Esophagus squamous epithelium (tissue), 5 donors: ENCODE data around the gene SLF2. TPM values are rescaled to one million over a fixed set of nuclear protein-coding genes. Genes with fewer than 3 reads are reported as not detected.

ENCODE experiments used
- DNase-seq: peaks from one replicate; lab custom pipeline; 2025; lab: John Stamatoyannopoulos, UW
- H3K27ac ChIP-seq, 4 donors: fragments of 200-600 bp; sonication (generic); one replicate each; pipeline ENCODE4 v1.5.1; 2016 to 2019; ENCODE audit warnings: mild to moderate bottlenecking in 1 of 4
- H3K27me3 ChIP-seq, 4 donors: fragments of 200-600 bp; sonication (generic); 1 replicate in 3 of 4; 2 replicates in 1 of 4; pipeline versions ENCODE4 v1.5.1 to v1.6.0; 2017 to 2021; ENCODE audit warnings: antibody characterized with exemption in 1 of 4
- H3K36me3 ChIP-seq, 3 donors: fragments of 200-600 bp; sonication (generic); one replicate each; pipeline ENCODE4 v1.5.1; 2016 to 2019
- H3K4me1 ChIP-seq, 3 donors: fragments of 200-600 bp; sonication (generic); one replicate each; pipeline ENCODE4 v1.5.1; 2017 to 2019
- H3K4me3 ChIP-seq, 4 donors: fragments of 200-600 bp; sonication (generic); 1 replicate in 3 of 4; 2 replicates in 1 of 4; pipeline ENCODE4 v1.5.1; 2016 to 2019; ENCODE audit warnings: mild to moderate bottlenecking in 2 of 4, moderate library complexity in 1 of 4
- H3K9me3 ChIP-seq, 3 donors: fragments of 200-600 bp; sonication (generic); one replicate each; pipeline ENCODE4 v1.5.1; 2016 to 2019
- POLR2A ChIP-seq, 4 donors: fragments of 450-650 bp; IDR thresholded peaks; one replicate each; pipeline ENCODE4 v1.6.1; 2017; ENCODE audit warnings: antibody characterized with exemption in 4 of 4, mild to moderate bottlenecking in 4 of 4, moderate library complexity in 3 of 4
- WGBS, 2 donors: methylation state at CpG; one replicate each; pipeline ENCODE4 v1.1.5; 2018; 5-methylcytosine and 5-hydroxymethylcytosine counted together
- intact Hi-C: fragments of 100-400 bp; cut with DNase I; formaldehyde crosslinking; loops from one replicate; pipeline ENCODE4 v1.15.0; 2022
- total RNA-seq, 4 donors: library from RNA; depleted of rRNA; stranded (reverse); fragments of >200 nt; gene quantifications; one replicate each; pipeline ENCODE4 v1.1.0, GENCODE V29; 2016
- TF ChIP-seq, protein P1 (sequence below), 6 experiments: fragments of 450-650 bp in 4 of 6; fragments of 200-600 bp in 2 of 6; sonication (generic) in 2 of 6; IDR thresholded peaks; one replicate each; pipeline ENCODE4 v1.5.1; 2016 to 2019; ENCODE audit warnings: antibody characterized with exemption in 6 of 6, mild to moderate bottlenecking in 4 of 6, moderate library complexity in 4 of 6
- donor health status: DM: yes; HTN: yes; CAD: no.

Gene SLF2
- total RNA-seq, 4 donors from 2014 or later, result 12.1 to 24.8 (median 13.5) TPM

DNA sequence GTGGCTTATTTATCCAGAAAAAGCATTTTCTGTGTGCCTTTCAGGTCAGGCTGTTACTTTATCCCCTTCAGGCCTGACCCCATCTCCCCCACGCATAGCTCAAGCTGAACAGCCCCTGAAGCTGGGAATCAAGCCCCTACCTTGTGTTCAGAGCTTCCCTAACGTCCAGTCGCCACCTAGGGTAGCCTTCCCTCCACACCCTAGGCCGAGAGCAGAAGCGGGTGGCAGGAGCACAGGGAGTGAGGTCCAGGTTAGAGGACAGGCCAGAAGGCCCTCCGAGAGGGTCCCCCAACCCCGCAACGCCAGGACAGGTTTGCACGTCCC, 56.1 kb downstream of the SLF2 start:
- 7 to 23% methylated on average over 5 to 6 of the region's 9 CpGs for WGBS, 2 donors
- H3K4me3 ChIP-seq, result peak overlapping the region; percentile 41 to 69 (median 64)
- peaks cover 12 to 20% (median 15%) of the 10 kb centered on the region in 3 donors for H3K4me1 ChIP-seq
- H3K9me3 ChIP-seq, result no peaks in the 10 kb centered on the region
- TF ChIP-seq, protein P1, sequence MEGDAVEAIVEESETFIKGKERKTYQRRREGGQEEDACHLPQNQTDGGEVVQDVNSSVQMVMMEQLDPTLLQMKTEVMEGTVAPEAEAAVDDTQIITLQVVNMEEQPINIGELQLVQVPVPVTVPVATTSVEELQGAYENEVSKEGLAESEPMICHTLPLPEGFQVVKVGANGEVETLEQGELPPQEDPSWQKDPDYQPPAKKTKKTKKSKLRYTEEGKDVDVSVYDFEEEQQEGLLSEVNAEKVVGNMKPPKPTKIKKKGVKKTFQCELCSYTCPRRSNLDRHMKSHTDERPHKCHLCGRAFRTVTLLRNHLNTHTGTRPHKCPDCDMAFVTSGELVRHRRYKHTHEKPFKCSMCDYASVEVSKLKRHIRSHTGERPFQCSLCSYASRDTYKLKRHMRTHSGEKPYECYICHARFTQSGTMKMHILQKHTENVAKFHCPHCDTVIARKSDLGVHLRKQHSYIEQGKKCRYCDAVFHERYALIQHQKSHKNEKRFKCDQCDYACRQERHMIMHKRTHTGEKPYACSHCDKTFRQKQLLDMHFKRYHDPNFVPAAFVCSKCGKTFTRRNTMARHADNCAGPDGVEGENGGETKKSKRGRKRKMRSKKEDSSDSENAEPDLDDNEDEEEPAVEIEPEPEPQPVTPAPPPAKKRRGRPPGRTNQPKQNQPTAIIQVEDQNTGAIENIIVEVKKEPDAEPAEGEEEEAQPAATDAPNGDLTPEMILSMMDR (IDR thresholded peaks at IDR 0.05), result no peak
- TF ChIP-seq POLR2A (IDR thresholded peaks at IDR 0.05), result no peak
- DNase-seq, result no peak
- no peaks in the 10 kb centered on the region for H3K27me3 ChIP-seq
- intact Hi-C loops, result no loop called here
- H3K36me3 ChIP-seq, result peaks cover 0 to 28% (median 0%) of the 10 kb centered on the region in 3 donors
- no peak overlapping the region for H3K27ac ChIP-seq

- Histone ChIP-seq H3K27me3 (no peaks in the 10 kb centered on the region), H3K36me3 (peaks cover 0 to 22% (median 0%) of the 10 kb centered on the region in 3 donors), H3K4me3 (peak within 1 kb of the TSS; percentile 41 to 69 (median 64)), H3K9me3 (no peaks in the 10 kb centered on the region), H3K27ac (peak within 1 kb of the TSS in 2 of 4 donors; percentile 36 to 44), H3K4me1 (peaks cover 12 to 20% (median 15%) of the 10 kb centered on the region in 3 donors)
- TF ChIP-seq, protein P1 (IDR thresholded peaks at IDR 0.05), result peak; percentile 33 to 71 (median 60)
- no peak for TF ChIP-seq POLR2A (IDR thresholded peaks at IDR 0.05)
- no peak for DNase-seq
- intact Hi-C loops, result no loop called here
- 6 to 7% methylated on average over 6 to 24 of the region's 70 CpGs for WGBS, 2 donors
Observed at GRCh38 chr10:100969187-100970075, 56.7 kb downstream of the SLF2 start, which contains the start of gene SEMA4G. TSS of gene SEMA4G (plus strand) at chr10:100969504. CDS start at chr10:100972913, 3,409 bp downstream.

GRCh38 chr10:100970076-100970913, 57.5 kb downstream of the SLF2 start:
- H3K27ac ChIP-seq, result peak overlapping the region in 1 of 4 donors; percentile 36

DNA sequence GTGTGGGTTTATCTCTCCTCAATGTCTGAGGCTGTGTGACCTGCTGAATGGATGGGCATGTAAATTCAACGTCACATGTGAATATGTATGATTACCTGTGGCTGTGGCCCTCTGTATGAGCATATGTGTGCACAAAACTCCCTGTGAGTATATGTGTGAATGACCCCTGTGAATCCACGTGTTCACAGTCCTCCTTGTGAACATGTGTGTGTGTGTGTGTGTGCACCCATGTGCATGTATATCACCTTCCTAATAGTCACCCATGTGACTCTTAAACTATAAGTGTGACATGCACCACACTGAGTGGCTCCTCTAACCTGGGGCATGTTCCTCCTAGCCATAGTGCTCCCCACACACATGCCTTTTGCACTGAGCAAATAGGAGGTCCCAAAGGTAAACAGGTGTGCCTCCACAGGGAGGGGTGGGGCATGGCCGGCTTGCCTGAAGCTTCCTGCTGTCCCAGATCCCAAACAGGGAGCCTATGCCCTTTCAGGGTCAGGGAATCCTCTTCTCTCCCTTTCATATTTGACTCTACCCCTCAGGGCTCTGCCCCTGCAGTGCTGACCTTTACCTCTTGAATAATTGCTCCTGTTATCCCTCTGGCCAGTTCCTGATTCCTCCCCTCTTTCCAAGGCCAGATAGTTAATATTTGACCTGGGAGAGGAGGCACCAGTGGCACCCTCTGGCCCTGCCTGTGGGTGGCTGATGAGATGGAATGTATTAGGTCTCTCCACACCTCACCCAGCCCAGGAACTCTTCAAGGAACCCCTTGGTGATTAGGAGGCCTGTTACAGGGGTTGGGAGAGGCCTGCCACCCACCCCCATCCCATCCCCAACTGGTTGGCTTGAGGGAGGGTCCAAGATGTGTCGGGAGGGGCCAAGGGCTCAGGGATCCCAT, 58.4 kb downstream of the SLF2 start:
- no peak for TF ChIP-seq POLR2A (IDR thresholded peaks at IDR 0.05)
- TF ChIP-seq, protein P1 (IDR thresholded peaks at IDR 0.05), result no peak
- no peaks in the 10 kb centered on the region for H3K9me3 ChIP-seq
- DNase-seq, result no peak
- H3K27ac ChIP-seq, result no peak overlapping the region
- H3K4me3 ChIP-seq, result no peak overlapping the region
- intact Hi-C loops, result no loop called here
- peaks cover 0 to 7% (median 0%) of the 10 kb centered on the region in 3 donors for H3K36me3 ChIP-seq
- WGBS, 2 donors, result 36 to 50% methylated on average over 3 of the region's 4 CpGs
- no peaks in the 10 kb centered on the region for H3K27me3 ChIP-seq
- H3K4me1 ChIP-seq, result peaks cover 12 to 20% (median 15%) of the 10 kb centered on the region in 3 donors

More at GRCh38 chr10:100970076-100970913, 57.5 kb downstream of the SLF2 start:
- TF ChIP-seq, protein P1 (IDR thresholded peaks at IDR 0.05), result no peak
- no peak for TF ChIP-seq POLR2A (IDR thresholded peaks at IDR 0.05)
- Histone ChIP-seq H3K27me3 (no peaks in the 10 kb centered on the region), H3K9me3 (no peaks in the 10 kb centered on the region), H3K36me3 (peaks cover 0 to 13% (median 0%) of the 10 kb centered on the region in 3 donors), H3K4me3 (peak overlapping the region; percentile 41 to 69 (median 64)), H3K4me1 (peaks cover 12 to 20% (median 15%) of the 10 kb centered on the region in 3 donors)
- DNase-seq, result no peak
- 46 to 50% methylated on average over 3 to 5 of the region's 13 CpGs for WGBS, 2 donors
- intact Hi-C loops, result no loop called here
